ENCODE results near the gene RPL31.

GRCh38 chr2:100974712-100975520, 27.2 kb upstream of the RPL31 start:
- TF ChIP-seq, protein P1, sequence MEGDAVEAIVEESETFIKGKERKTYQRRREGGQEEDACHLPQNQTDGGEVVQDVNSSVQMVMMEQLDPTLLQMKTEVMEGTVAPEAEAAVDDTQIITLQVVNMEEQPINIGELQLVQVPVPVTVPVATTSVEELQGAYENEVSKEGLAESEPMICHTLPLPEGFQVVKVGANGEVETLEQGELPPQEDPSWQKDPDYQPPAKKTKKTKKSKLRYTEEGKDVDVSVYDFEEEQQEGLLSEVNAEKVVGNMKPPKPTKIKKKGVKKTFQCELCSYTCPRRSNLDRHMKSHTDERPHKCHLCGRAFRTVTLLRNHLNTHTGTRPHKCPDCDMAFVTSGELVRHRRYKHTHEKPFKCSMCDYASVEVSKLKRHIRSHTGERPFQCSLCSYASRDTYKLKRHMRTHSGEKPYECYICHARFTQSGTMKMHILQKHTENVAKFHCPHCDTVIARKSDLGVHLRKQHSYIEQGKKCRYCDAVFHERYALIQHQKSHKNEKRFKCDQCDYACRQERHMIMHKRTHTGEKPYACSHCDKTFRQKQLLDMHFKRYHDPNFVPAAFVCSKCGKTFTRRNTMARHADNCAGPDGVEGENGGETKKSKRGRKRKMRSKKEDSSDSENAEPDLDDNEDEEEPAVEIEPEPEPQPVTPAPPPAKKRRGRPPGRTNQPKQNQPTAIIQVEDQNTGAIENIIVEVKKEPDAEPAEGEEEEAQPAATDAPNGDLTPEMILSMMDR (IDR thresholded peaks at IDR 0.05; ENCODE audit: low read length) = no peak
- no peak for TF ChIP-seq EZH2 (optimal IDR thresholded peaks at IDR 0.05; ENCODE audit: low read depth, low read length)

Measured in MM.1S (cell line).